ENCODE data around the gene TMEM151B.

GRCh38 chr6:44249082-44249748, 21.0 kb upstream of the TMEM151B start:
- TF ChIP-seq POLR2A (IDR thresholded peaks at IDR 0.05; ENCODE audit: low read depth, low read length) (no peak), CTCF (conservative IDR thresholded peaks at IDR 0.05; ENCODE audit: low read depth, low read length) (no peak), SMC3 (IDR thresholded peaks at IDR 0.05; ENCODE audit: low read depth, low read length) (no peak), BHLHE40 (IDR thresholded peaks at IDR 0.05; ENCODE audit: low read depth, low read length) (no peak), RFX5 (IDR thresholded peaks at IDR 0.05; ENCODE audit: low read depth, low read length) (no peak), MAFK (IDR thresholded peaks at IDR 0.05; ENCODE audit: low read depth, low read length) (no peak), CEBPB (IDR thresholded peaks at IDR 0.05; ENCODE audit: low read depth, low read length) (no peak), ELK1 (IDR thresholded peaks at IDR 0.05; ENCODE audit: borderline replicate concordance, low read depth, low read length) (no peak), RCOR1 (IDR thresholded peaks at IDR 0.05; ENCODE audit: insufficient replicate concordance, low read length) (no peak), MAZ (IDR thresholded peaks at IDR 0.05; ENCODE audit: borderline replicate concordance, low read depth, low read length) (no peak), USF2 (IDR thresholded peaks at IDR 0.05; ENCODE audit: low read depth, low read length) (no peak), MXI1 (IDR thresholded peaks at IDR 0.05; ENCODE audit: borderline replicate concordance, low read depth, low read length) (no peak), RAD21 (IDR thresholded peaks at IDR 0.05; ENCODE audit: low read length) (no peak)
